Adrenal gland (tissue), 12 donors: ENCODE data around the gene TNRC6B. TPM values are rescaled to one million over a fixed set of nuclear protein-coding genes. Genes with fewer than 3 reads are reported as not detected.

Experiments used
- DNase-seq, 7 donors: peaks; one replicate each; pipeline ENCODE4 v3.0.0-alpha.2; 2019 to 2020
- H3K27ac ChIP-seq, 5 donors: fragments of 200-600 bp; sonication (generic) in 4 of 5; 1 replicate in 3 of 5; 2 replicates in 2 of 5; pipeline versions ENCODE4 v1.5.1 to v1.8.0; 2016 to 2020; ENCODE audit warnings: mild to moderate bottlenecking in 1 of 5
- H3K27me3 ChIP-seq: fragments of 200-600 bp; 2 replicates; pipeline ENCODE4 v1.8.0; 2021
- H3K36me3 ChIP-seq, 2 donors: fragments of 200-600 bp; replicated peaks in 1 of 2; 1 replicate in 1 of 2; 2 replicates in 1 of 2; pipeline versions ENCODE4 v1.5.1 to v1.8.0; 2018 to 2022
- H3K4me1 ChIP-seq, 2 donors: fragments of 200-600 bp; replicated peaks in 1 of 2; 1 replicate in 1 of 2; 2 replicates in 1 of 2; pipeline versions ENCODE4 v1.5.1 to v1.8.0; 2018 to 2021
- H3K4me3 ChIP-seq, 4 donors: fragments of 200-600 bp; sonication (generic) in 3 of 4; one replicate each; pipeline ENCODE4 v1.5.1; 2016 to 2018
- H3K9me3 ChIP-seq, 3 donors: fragments of 200-600 bp; sonication (generic) in 1 of 3; replicated peaks in 1 of 3; 1 replicate in 2 of 3; 2 replicates in 1 of 3; pipeline versions ENCODE4 v1.5.1 to v1.8.0; 2016 to 2021
- POLR2A ChIP-seq, 2 donors: fragments of 450-650 bp; IDR thresholded peaks; one replicate each; pipeline ENCODE4 v1.6.1; 2017; ENCODE audit warnings: antibody characterized with exemption in 2 of 2, mild to moderate bottlenecking in 2 of 2, moderate library complexity in 1 of 2
- WGBS, 4 donors: extraction: QIAGEN DNeasy Blood & Tissue Kit in 2 of 4; methylation state at CpG; one replicate each; pipeline versions ENCODE4 v1.1.5 to v1.1.7; 2013 to 2017; 5-methylcytosine and 5-hydroxymethylcytosine counted together
- intact Hi-C, 2 donors: fragments of 100-400 bp; cut with DNase I; formaldehyde crosslinking; loops; one replicate each; pipeline versions ENCODE4 v1.14.1 to v1.15.0; 2022 to 2023
- polyA plus RNA-seq, 3 donors: library from polyadenylated mRNA; stranded (reverse); fragments of 200-250 nt in 2 of 3; fragments of 350-450 nt in 1 of 3; fragmentation: Illumina TruSeq in 1 of 3; extraction: RNeasy Lipid Tissue Mini Kit (QIAGEN cat#74804) in 1 of 3; gene quantifications; one replicate each; pipeline ENCODE4 v1.2.3, GENCODE V29; 2013 to 2014
- total RNA-seq, 9 donors: library from RNA; depleted of rRNA in 4 of 9; stranded (reverse); fragments of >200 nt in 4 of 9; fragments of 120-200 nt in 1 of 9; fragmentation: NEBNext Ultra II Directional in 1 of 9; extraction: Animal tissue kit (Norgen Biotek cat#: 25700) in 1 of 9; gene quantifications; one replicate each; pipeline versions ENCODE4 v1.1.0 to v1.2.4, GENCODE V29; 2013 to 2023
- TF ChIP-seq, protein P1 (sequence below), 6 experiments: fragments of 450-650 bp in 4 of 6; fragments of 200-600 bp in 2 of 6; sonication (generic) in 1 of 6; IDR thresholded peaks; 1 replicate in 5 of 6; 2 replicates in 1 of 6; pipeline versions ENCODE4 v1.5.1 to v1.8.0; 2016 to 2021; ENCODE audit warnings: antibody characterized with exemption in 6 of 6, mild to moderate bottlenecking in 2 of 6, moderate library complexity in 1 of 6
- donor health status: healthy with polysubstance abuse.
- donor health status: Bipolar disorder and iron deficiency.
- donor health status: DM: yes; HTN: yes; CAD: no.
- donor health status: DM: no; HTN: no; CAD: no.
- donor health status: DM: no; HTN: no; CAD: no.
- donor health status: DM: yes; HTN: yes; CAD: no.

The TNRC6B gene
- total and polyA plus RNA-seq, 12 donors = 2.8 to 57.6 (median 32.8) TPM

DNA sequence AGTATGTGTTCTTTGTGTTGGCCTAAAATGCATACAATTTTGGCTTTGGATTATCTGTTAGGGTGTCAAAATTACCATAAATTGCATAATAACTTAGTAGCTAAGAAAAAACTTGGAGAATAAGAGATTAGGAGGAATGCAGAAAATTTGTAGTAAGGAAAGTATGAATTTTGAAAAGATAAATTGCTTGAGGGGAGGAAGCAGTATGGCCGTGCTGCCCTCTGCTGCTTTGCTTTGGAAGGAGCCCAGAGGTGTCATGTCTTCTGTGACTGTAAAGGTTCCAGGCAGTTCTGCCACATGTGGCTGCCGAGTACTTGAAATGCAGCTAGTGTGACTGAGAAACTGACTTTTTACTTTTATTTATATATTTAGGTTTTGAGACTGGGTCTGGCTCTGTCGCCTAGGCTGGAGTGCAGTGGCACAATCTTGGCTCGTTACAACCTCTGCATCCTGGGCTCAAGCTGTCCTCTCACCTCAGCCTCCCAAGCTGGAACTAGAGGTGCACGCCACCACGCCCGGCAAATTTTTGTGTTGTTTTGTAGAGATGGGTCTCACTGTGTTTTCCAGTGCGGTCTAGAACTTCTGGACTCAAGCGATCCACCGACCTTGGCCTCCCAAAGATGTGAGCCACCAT is 170.4 kb downstream of the TNRC6B start:
- peaks cover 0 to 40% of the 10 kb centered on the region in 2 donors for H3K36me3 ChIP-seq
- peak overlapping the region in 2 of 5 donors; percentile 4 to 94 for H3K27ac ChIP-seq
- peak; percentile 47 to 81 (median 65) for DNase-seq
- no peaks in the 10 kb centered on the region for H3K27me3 ChIP-seq
- intact Hi-C loops = loop anchor here in 1 of 2 donors (10.0 kb wide), 2 partner anchors 293 to 813 kb away; partner anchors contain the start of gene RPS19BP1
- WGBS, 4 donors = 47 to 62% (median 61%) methylated on average over 10 of the region's 10 CpGs
- no peaks in the 10 kb centered on the region for H3K9me3 ChIP-seq
- H3K4me3 ChIP-seq = no peak overlapping the region
- TF ChIP-seq, protein P1, sequence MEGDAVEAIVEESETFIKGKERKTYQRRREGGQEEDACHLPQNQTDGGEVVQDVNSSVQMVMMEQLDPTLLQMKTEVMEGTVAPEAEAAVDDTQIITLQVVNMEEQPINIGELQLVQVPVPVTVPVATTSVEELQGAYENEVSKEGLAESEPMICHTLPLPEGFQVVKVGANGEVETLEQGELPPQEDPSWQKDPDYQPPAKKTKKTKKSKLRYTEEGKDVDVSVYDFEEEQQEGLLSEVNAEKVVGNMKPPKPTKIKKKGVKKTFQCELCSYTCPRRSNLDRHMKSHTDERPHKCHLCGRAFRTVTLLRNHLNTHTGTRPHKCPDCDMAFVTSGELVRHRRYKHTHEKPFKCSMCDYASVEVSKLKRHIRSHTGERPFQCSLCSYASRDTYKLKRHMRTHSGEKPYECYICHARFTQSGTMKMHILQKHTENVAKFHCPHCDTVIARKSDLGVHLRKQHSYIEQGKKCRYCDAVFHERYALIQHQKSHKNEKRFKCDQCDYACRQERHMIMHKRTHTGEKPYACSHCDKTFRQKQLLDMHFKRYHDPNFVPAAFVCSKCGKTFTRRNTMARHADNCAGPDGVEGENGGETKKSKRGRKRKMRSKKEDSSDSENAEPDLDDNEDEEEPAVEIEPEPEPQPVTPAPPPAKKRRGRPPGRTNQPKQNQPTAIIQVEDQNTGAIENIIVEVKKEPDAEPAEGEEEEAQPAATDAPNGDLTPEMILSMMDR (IDR thresholded peaks at IDR 0.05) = peak; percentile 33 to 78 (median 65)
- TF ChIP-seq POLR2A (IDR thresholded peaks at IDR 0.05) = no peak
- H3K4me1 ChIP-seq = peaks cover 22 to 23% of the 10 kb centered on the region in 2 donors

DNA sequence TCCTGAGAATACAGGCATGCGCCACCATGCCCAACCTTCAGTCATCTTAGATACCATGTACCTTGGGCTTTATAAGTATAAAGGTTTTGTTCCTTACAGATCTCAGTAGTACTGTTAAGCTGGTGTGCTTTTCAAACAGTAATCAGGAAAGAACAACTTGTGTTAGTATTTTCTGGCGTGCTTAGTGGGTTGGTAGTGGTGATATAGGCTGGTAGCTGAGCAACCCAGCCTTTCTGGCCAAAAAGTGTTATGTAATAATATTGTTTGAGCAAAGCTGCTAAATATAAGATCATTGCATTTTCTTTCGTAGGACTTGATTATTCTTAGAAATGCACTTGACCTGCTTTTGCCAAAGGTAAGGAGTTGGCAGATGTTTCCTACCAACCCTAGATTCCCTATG is 175.0 kb downstream of the TNRC6B start:
- no peak overlapping the region for H3K27ac ChIP-seq
- TF ChIP-seq POLR2A (IDR thresholded peaks at IDR 0.05) = no peak
- TF ChIP-seq, protein P1 (IDR thresholded peaks at IDR 0.05) = no peak
- H3K9me3 ChIP-seq = no peaks in the 10 kb centered on the region
- no peak overlapping the region for H3K4me3 ChIP-seq
- DNase-seq = no peak
- H3K4me1 ChIP-seq = peaks cover 7 to 8% of the 10 kb centered on the region in 2 donors
- H3K27me3 ChIP-seq = no peaks in the 10 kb centered on the region
- peaks cover 0 to 80% of the 10 kb centered on the region in 2 donors for H3K36me3 ChIP-seq
- 80 to 93% (median 87%) methylated on average over 3 of the region's 3 CpGs for WGBS, 4 donors
- intact Hi-C loops = no loop called here

DNA sequence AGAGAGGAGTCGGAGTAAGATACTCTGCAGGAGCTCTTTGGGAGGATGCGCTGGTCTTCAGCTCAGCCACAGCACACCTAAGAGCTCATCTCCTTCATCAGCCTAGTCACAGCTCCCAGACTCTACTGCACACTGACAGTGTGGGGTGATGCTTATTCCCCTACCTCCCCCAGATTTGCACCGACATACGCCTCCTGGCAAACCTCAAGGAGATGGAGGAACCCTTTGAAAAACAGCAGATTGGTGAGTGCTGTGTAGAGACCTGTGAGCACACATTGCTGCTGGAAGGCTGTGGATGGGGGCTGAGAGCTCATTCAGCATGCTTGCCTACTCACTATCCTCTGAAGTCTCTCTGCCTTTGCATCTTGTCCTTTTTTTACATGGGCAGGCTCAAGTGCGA is 183.4 kb downstream of the TNRC6B start:
- Histone ChIP-seq H3K4me1 (no peaks in the 10 kb centered on the region), H3K27me3 (no peaks in the 10 kb centered on the region), H3K36me3 (peaks cover 0 to 94% of the 10 kb centered on the region in 2 donors), H3K4me3 (no peak overlapping the region), H3K27ac (no peak overlapping the region), H3K9me3 (no peaks in the 10 kb centered on the region)
- WGBS, 4 donors = 92 to 98% (median 96%) methylated on average over 5 of the region's 5 CpGs
- intact Hi-C loops = no loop called here
- TF ChIP-seq, protein P1 (IDR thresholded peaks at IDR 0.05) = no peak
- TF ChIP-seq POLR2A (IDR thresholded peaks at IDR 0.05) = no peak
- no peak for DNase-seq

DNA sequence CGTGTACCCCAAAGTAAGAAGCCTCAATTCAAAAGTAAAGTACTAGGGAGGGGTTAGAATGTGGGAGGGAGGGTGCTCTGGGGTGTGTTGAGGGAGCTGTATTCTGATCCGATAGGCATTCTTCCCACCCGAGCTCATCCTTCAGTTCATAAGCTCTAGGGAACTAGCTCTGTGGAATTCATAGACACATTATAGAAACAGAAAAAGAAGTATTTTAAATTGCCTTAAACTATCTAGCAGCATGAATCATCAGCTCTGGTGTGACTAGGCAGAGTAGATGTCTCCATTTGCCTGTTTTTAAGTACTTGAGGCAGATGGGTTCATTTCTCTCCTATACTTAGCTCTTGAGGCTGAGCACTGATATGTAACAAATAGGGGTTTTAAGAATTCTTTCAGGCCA is 185.3 kb downstream of the TNRC6B start:
- H3K9me3 ChIP-seq = no peaks in the 10 kb centered on the region
- intact Hi-C loops = no loop called here
- TF ChIP-seq, protein P1 (IDR thresholded peaks at IDR 0.05) = no peak
- H3K36me3 ChIP-seq = peaks cover 0 to 91% of the 10 kb centered on the region in 2 donors
- H3K4me3 ChIP-seq = no peak overlapping the region
- no peak overlapping the region for H3K27ac ChIP-seq
- H3K27me3 ChIP-seq = no peaks in the 10 kb centered on the region
- WGBS, 4 donors = 87 to 95% (median 92%) methylated on average over 3 of the region's 3 CpGs
- DNase-seq = no peak
- no peaks in the 10 kb centered on the region for H3K4me1 ChIP-seq
